NOMO-1 (cell line): ENCODE measurements around the gene BTN3A1.
"Not testable (repeated sequence)": the region's sequence is repeated elsewhere in the genome, so short reads cannot be mapped to it uniquely, and the experiment has no call there.

ENCODE experiments used
- DNase-seq, 2 experiments: peaks; one replicate each; lab custom pipeline; 2025; ENCODE audit not compliant: unreplicated experiment in 2 of 2; lab: John Stamatoyannopoulos, UW

BTN3A1 gene

GRCh38 chr6:26437550-26437949, 35.5 kb downstream of the BTN3A1 start:
- DNase-seq: no peak

GRCh38 chr6:26438000-26438399, 35.9 kb downstream of the BTN3A1 start:
- DNase-seq: no peak

- no peak for DNase-seq
These were observed 37.4 kb downstream of the BTN3A1 start for GRCh38 chr6:26439151-26440125.

GRCh38 chr6:26440977-26441358, 38.9 kb downstream of the BTN3A1 start:
- peak in 1 of 2 experiments; percentile 6 for DNase-seq

GRCh38 chr6:26441977-26442376, 39.9 kb downstream of the BTN3A1 start:
- no peak for DNase-seq

- DNase-seq: no peak
These were observed 44.0 kb downstream of the BTN3A1 start for GRCh38 chr6:26445934-26446667.

GRCh38 chr6:26447257-26447656, 45.2 kb downstream of the BTN3A1 start:
- no peak for DNase-seq

GRCh38 chr6:26450240-26450639, 48.2 kb downstream of the BTN3A1 start:
- DNase-seq: no peak

GRCh38 chr6:26452631-26453235, 50.7 kb downstream of the BTN3A1 start:
- DNase-seq: no peak

GRCh38 chr6:26454631-26455030, 52.6 kb downstream of the BTN3A1 start:
- DNase-seq: no peak

- DNase-seq: no peak
These were observed 53.4 kb downstream of the BTN3A1 start for GRCh38 chr6:26455357-26455970.

- no peak for DNase-seq
These were observed 55.3 kb downstream of the BTN3A1 start for GRCh38 chr6:26457264-26457805.

- DNase-seq: peak; percentile 79 to 95
These were observed 56.0 kb downstream of the BTN3A1 start, which contains the start of gene BTN2A1 for GRCh38 chr6:26457806-26458688. TSS of gene BTN2A1 (plus strand) at chr6:26457955. CDS start at chr6:26458637, 682 bp downstream.

- no peak for DNase-seq
These were observed 57.1 kb downstream of the BTN3A1 start for GRCh38 chr6:26459023-26459810.

GRCh38 chr6:26461353-26461752, 59.3 kb downstream of the BTN3A1 start:
- not testable (repeated sequence) for DNase-seq

- DNase-seq: no peak
These were observed 61.9 kb downstream of the BTN3A1 start for GRCh38 chr6:26464014-26464413.

- no peak for DNase-seq
These were observed 62.5 kb downstream of the BTN3A1 start for GRCh38 chr6:26464416-26465131.
